Activated T-cell treated with anti-CD3 and anti-CD28 coated beads for 24 hours (primary cell): ENCODE results near the gene COL9A1.
"Not testable (repeated sequence)": the region's sequence is repeated elsewhere in the genome, so short reads cannot be mapped to it uniquely, and the experiment has no call there.

Source experiments
- DNase-seq: peaks from one replicate; pipeline ENCODE4 v3.0.0-alpha.2; 2020; ENCODE audit warnings: low read depth

Gene COL9A1

DNA sequence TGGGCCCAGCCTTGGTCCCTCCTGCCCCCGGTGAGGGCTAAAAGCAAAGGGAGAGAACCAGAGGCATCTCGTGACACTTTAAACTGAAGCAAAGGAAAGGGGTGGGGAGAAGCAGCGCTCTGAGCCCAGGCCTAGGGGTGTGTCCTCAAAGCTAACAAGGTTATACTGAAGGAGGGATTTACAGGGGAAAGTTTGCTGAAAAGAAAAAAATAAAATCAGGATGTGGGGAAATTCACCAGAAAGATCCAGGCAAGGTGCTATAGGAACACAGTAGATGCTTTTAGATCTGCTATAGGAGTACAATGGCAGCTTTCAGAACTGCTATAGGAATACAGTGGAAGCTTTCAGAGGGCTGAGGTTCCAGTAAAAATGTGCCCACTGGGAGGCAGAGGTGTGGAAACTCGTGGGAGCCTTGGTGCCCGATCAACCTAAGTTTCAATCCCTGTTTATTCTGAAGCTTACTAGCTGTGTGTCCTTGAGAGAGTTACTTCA is at the start of gene COL9A1:
Gene COL9A1 (minus strand): TSS at position 51 of the 492 bp plus-strand sequence. CDS start 160 bp downstream, outside the sequence.
- DNase-seq: no peak

DNA sequence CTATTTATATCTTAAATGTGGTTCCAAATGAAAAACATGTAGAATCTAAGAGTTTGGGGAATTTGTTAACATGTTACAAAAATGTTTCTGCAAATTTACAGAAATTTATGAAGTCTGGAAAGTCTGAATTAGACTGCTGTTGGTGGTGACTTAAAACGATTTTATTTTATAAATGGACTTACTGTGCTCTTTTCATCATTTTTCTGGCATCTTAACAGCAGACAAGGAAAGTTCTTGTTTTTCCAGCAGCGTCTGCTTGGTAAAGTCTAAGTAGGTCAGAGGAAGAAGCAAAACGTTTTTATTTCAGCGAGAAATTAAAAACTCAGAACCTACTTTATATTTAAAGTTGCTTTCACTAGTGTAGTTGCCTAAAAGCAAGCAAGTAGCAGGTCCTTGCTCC is 48.6 kb upstream of the COL9A1 start:
- DNase-seq: no peak

DNA sequence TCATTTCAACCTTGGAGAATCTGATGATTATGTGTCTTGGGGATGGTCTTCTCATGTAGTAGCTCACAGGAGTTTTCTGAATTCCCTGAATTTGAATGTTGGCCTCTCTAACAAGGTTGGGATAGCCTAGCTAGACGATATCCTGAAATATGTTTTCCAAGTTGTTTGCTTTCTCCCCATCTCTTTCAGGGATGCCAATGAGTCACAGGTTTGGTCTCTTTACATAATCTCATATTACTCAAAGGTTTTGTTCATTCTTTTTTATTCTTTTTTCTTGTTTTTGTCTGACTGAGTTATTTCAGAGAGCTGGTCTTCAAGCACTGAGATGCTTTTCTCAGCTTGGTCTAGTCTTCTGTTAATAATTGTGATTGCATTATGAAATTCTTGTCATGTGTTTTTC is 42.7 kb upstream of the COL9A1 start:
- DNase-seq: no peak

DNA sequence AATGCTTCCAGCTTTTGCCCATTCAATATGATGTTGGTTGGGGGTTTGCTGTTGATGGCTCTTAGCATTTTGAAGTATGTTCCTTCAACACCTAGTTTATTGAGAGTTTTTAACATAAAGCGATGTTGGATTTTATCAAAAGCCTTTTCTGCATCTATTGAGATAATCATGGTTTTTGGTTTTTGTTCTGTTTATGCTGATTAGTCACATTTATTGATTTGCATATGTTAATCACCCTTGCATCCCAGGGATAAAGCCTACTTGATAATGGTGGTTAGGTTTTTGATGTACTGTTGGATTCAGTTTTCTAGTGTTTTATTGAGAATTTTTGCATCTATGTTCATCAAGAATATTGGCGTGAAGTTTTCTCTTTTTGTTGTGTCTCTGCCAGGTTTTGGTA is 40.4 kb upstream of the COL9A1 start:
- DNase-seq: no peak

DNA sequence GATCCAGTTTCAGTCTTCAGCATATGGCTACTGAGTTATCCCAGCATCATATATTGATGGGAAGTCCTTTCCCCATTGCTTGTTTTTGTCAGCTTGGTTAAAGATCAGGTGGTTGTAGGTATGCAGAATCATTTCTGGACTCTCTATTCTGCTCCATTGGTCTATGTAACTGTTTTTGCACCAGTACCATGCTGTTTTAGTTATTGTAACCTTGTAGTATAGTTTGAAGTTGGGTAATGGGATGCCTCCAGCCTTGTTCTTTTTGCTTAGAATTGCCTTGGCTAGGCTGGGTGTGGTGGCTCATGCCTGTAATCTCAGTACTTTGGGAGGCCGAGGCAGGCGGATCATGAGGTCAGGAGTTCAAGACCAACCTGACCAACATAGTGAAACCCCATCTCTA is 36.9 kb upstream of the COL9A1 start:
- DNase-seq: not testable (repeated sequence)

DNA sequence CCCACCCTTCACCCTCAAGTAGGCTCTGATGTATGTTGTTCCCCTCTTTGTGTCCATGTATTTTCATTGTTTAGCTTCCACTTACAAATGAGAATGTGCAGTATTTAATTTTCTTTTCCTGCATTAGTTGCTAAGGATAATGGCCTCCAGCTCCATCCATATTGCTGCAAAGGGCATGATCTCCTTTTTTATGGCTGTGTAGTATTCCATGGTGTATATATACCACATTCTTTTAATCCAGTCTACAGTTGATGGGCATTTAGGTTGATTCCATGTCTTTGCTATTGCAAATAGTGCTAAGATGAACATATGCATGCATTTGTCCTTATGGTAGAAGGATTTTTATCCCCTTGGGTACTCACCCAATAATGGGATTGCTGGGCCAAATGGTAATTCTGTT is 35.9 kb upstream of the COL9A1 start:
- no peak for DNase-seq

DNA sequence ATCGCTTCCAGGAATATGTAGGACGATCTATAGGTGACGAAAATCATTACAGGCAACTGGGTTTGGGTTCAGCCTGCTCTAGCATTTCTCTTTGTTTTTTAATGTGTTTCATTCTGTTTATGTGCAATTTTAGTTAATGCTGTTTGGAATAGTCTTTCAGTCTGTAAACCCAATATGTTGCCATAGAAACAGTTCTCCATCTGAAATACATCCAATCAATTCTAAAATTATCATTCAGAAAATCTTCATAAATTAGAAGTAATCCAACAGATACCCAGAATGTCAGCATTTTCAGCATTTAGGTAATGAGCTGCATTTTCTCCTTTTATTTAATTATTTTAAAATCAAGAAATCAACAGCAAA is 34.8 kb upstream of the COL9A1 start:
- DNase-seq: no peak

DNA sequence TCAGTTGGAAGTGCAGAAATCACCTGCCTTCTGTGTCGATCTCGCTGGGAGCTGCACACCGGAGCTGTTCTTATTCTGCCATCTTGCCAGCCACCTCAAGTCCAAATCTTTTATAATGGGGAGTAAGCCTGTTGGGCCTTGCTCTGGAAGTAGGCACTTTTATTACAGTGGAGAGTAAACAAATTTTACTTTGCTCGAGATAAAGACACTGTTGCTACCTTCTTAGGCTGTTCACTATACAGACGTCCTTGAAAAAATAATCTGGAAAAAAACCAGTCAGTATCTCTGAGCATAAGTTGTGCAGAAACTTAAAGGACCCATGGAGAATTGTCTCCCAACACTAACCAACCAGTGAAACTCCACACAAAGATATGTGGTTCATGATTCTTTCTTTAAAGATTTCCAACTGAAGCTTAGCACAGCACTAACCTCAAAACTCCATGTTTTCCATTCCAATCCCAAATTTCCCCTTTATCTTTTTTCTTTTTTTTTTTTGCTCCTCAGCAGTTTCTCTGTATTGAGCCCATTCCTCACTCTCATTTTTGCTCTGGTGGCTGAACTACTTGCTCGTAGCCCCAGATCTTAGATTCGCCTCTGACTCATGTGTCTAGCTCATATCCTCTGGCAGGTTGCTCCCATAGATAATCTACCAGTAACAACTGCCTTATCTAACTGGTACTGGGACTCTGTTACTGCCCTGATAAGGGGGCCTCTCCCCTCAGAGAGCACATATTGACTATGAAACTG is 34.3 kb upstream of the COL9A1 start:
- no peak for DNase-seq

DNA sequence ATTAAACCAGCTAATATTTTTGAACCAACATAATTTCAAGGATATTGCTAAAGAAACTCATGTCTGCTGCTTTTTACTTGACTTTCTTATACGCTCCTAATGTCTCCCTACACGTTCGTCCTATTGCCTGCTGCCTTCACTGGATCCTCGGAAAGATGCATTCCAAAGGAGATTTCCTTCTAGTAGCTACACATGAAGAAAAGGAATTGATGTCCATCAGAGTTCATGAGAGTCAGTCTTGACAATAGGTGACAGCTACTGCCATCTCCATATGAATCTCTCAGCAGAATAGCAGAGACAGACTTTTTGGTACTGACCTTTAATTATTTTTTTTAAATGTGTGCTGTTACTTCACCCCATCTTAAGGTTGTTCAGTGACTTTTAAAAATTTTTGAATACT is 24.2 kb upstream of the COL9A1 start:
- no peak for DNase-seq

DNA sequence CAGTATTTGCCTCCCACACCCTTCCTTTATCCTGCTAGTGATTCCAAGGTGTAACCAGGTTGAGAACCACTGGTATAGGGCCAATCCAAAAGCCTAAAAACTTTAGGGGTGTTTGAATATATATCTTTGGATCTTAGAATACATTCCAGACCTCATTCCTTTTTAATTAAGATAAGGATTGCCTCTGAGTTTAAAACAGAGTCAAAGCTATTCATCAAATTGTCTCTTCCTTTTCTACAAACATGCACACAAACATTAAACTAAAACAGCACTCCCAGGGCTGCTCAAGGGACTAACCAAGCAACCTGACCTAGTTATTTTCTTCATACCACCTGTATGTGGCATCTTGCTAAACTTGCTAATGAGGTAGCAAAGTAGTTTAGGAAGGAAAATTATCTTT is 22.1 kb upstream of the COL9A1 start:
- no peak for DNase-seq

DNA sequence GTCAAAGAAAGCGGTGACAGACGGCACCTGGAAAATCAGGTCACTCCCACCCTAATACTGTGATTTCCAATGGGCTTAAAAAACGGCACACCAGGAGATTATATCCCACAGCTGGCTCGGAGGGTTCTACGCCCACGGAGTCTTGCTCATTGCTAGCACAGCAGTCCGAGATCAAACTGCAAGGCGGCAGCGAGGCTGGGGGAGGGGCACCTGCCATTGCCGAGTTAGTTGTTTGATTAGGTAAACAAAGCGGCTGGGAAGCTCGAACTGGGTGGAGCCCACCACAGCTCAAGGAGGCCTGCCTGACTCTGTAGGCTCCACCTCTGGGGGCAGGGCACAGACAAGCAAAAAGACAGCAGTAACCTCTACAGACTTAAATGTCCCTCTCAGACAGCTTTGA is 14.9 kb upstream of the COL9A1 start:
- DNase-seq: not testable (repeated sequence)

DNA sequence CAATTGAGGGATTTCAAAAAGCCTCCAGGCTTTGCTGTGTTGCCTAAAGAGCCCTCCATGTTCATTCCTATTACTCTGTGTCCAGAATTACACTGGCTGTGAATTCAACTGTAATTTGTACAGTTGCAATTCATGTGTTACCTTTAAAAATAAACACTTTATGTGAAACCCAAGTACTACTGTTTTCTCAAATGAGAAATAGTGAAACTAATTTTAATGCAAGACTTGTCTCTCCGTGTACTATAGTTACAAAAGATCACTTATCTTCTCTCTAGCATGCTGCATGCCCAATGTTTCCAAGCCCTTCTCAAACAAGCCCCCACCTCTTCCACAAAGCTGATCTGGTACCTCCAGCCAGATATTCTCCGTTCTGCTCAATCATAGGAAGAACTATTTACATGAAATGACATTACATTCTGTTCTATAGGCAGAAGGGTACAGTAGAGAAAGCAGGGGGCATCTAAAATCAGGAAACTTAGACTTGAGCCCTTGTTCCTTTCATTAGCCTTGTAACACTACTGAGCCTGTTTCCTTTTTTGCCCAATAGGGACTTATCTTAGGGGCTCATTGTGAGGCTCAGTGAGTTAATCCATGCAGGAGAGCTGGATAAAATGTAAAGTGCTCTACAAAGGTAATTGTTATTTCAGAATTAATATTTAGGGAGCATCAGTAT is 12.3 kb upstream of the COL9A1 start:
- DNase-seq: no peak

DNA sequence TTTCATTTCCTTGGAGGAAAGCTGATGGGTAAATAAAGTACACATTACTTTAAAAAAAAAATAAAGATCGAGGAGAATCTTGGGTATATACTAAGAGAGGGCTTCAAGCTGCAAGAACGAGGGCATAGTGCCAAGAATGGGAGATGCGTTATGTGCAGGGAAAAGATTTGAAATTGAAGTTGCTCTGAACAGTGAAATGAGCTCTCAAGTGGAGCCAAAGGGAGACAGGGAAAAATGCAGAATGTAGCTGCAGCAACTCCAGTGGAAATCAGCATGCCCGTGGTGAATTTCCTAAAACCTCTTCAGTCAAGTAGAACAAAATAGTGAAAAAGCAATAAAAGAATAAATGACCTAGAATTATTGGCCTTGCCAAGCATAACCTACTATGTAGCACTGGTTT is 11.4 kb upstream of the COL9A1 start:
- no peak for DNase-seq

DNA sequence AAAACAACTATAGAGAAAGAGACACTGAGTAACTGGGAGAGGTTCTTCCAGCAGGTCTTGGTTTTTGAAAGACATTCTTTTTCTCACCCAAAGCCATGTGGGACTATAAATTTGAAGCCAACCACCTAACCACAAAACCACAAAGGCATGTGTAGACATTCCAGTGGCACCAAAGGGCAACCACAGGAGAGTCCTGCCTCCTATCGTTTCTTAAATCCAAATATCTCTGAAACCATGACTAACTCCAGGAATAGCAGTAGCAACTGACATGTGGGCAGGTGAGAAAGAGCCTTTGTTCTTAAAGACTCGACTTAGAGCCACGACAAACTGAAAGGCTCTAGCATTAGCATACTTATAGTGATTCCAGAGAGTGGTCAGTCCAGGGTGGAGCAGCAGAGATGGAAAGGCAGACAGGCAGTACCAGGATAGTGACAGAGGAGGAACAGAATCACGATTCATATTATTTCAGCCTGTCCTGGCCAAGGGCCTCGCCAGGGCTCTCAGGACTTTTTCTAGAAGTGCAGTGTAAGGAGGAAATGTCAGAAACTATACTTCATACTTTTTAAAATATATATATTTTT is 9.4 kb upstream of the COL9A1 start:
- no peak for DNase-seq

DNA sequence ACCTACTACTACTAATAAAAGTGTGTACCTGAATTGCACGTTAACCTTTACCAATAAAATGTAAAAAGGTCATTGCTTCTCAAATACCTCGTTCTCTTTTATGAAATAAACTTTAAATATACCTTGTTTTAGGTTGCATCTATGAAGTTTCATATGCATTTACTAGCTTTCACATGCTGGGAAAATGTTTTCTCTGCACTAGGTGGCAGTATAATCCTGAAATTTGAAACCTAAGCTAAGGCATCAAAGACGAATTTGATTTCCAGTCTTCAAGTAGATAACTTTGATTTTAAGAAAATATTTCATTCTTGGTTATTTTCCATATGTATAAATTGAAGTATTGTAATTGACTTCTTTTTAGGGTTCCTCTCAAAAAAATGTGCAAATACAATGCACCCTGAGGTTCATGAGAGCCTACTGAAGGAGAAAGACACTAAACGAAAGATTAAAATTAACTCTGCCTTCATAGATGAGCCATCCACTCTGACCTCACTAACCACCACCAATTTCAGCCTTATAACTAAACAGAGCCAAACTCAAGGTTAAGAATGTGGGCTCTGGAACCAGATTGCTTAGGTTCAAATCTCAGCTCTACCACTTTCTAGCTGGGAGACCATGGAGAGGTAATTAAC is 7.3 kb upstream of the COL9A1 start:
- DNase-seq: no peak

DNA sequence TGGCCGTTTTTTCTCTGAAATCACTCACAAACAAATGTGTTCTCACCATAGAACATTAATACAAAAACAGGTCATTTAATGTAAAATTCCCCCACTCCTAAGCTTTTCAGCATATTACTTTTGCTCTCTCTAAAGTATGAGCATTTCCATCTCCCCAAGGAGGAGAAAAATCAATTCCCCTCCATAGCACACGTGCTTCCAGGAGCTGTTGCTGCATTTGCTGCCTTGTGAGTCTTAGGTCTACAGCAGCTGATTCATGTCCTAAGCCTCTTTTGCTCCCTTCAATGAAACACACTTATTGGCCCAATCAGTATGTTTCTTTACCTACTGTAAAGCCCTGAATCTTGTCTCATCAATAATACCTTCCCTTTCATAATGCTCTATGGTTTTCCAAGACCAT is 6.4 kb upstream of the COL9A1 start:
- no peak for DNase-seq

DNA sequence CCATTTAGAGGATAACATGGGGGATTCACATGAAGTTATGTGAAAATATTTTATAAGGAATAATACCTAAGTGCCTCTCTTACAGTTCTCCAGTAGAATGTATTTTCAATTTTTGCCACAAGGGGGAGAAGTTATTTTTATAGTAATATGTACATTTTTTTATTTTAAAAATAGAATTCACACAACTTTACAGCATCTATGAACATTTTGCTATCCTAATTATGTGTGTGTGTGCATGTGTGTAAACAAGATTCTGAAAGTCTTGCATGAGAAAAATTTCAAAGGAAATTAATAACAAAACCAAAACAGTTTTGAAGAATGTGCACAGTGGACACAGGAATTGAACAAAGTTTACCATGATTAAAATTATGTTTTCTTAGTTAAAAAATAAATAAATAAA is 5.3 kb upstream of the COL9A1 start:
- not testable (repeated sequence) for DNase-seq

DNA sequence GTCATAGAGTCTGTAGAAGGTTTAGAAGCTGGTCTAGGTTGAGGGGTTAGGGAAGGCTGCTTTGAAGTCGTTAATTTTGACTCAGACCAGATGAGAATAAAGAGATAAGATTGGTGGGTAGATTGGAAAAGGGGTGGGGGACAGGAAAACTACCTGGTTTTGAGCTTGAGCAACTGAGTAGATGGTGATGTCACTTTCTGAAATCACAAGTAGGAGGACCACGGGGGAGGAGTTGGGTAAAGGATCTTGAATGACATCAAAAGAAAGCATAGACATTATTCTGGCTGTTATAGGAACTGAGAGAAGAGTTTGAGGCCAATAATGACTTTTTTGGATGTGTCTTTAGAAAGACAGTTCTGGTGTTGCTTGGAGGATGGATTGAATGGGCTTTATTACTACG is 4.1 kb upstream of the COL9A1 start:
- DNase-seq: no peak

DNA sequence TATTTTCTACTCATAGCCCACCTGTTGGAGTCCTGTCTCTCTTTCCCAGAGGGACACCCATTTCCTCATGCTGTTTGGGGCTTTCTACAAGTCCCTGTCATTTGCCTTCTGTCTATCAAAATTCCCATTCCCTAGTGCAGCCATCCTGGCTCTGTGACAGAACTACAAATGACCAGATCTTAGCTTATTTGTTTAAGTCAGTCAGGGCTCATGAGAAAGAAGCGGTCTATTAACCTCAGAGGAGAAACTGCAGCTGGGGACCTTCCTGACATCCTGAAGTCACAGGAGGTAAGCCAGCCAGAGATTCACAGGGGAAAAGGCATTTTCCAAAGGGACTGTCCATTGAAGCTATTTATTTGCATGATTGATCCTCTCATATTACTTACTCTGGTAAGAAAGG is 1.7 kb upstream of the COL9A1 start:
- DNase-seq: no peak

DNA sequence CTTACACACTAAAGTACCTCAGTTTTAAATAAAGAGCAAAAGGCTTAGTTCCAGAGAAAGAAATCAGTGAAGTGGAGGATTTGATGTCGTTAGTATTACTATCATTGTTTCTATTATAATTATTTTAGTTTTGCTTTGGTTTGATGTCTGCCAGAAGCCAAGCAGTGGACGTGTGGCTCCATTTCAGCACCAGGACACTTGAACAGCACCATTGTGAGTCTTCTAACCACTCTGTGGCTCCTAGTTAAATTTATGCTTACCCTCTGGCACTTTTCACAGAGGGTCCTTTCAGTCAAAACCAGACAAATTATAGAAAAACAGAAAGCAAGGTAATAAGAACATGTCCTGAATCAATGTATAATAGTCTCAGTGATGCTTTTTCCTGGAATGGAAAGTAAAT is 3.4 kb downstream of the COL9A1 start:
- DNase-seq: no peak

DNA sequence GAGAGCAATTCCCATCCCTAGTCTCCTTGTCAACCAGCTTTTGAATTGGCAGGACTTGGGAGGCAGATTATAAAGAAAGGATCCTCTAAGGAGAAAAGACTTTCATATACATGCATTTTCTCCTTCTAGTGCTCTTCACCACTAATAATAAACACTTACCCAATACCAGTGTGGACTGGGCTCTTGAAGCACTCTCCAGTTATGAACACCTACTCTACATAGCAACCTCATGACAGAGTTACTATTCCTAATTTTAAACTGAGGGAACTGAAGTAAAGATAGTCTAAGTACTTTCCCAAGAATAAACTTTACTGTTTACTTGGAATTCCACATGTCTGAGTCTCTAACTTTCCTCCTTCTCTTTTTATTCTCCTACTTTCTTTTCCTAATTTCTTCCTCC is 4.8 kb downstream of the COL9A1 start:
- no peak for DNase-seq

DNA sequence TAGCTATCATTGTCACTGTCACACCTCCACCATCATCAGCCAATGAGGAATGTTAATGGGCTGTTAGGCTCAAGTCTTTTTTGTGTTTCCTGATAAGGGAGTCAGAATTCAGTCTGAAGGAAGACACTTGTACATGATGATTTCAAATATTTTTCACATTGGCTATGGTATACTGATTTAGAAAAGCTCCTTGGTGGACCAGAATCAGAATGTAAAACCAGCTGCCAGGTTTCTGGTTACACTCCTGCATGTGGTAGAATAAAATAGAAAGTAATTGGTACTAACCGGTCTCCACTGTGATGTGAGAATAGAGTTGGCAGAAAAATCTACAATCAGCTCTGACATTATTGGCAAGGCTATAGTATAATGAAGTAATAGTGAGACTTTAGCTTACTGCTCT is 10.7 kb downstream of the COL9A1 start:
- no peak for DNase-seq

DNA sequence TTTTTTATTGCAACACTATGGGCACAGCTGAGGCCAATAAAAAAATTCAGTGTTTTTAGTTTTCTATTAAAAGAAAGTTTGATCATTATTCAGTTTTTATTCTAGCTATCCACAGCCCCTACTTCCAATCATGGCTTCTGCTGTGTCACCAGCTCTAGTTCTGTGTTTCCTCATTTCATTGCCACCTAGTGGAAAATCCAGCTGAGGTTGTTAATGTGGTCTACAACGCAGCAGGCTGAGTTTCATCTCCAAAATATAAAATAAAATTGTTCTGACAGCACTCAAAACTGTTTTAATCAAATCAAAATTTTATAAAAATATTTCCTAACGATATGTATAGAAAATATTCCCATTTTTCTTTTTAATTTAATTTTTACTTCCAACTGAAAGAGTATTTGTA is 13.6 kb downstream of the COL9A1 start:
- DNase-seq: no peak
